ENCODE measurements around the gene LY9.

Gene LY9

DNA sequence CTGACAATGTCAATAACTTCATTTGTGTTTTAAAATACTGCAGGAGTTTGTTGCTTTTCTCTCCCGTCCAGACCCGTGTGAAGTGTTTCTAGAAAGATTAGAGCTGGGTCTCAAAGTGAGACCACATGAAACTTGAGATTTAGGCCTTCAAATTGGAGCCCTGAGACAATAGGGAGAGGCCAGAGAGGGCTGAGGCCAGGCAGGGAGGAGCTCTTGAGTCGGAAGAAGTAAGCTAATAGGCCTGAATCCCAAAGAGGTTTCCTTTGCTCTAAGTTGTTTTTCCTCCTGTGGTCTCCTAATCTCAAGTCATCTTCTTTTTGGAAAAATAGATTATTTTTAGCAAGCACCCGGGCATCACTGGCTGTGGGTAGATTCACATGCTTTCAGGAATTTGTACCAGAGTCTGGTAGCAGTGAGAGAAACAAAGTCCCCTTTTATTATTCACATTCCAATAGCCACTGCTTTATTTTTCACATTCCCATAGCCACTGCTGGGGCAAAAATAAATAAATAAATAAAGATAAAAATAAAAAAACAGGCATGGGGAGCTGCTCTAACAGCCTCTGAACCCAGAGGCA, 41.1 kb downstream of the LY9 start:
- DNase-seq = no peak

DNA sequence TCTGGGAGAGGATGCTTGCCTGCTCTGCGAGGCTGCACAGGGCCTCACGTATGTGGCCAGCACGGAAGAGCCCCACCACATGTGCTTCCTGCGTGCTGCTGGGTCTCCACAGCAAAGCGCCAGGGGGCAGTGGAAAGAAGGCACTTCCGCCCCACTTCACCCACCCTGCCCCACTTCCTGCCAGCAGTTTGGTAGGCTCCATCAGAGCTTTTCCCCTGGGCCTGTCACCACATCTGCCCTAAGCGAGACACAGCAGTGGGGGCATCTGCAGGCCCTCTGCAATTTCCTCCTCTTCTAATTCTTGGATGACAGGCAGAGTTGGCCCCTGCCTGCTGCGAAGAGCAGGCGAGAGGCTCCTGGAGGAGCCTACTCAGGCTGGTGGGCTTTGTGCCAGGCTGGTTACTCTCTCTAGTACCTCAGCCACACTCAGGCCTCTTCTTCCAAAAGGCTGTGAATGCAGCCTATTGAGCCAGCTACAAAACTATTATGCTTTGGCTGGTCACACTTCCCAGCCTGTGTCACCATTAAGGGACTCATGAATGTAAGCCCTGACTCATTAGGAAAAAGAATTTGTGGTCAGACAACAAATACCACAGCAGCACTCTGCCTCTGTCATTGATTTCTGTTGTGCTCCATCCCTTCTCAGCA, 41.7 kb downstream of the LY9 start:
- DNase-seq = no peak

DNA sequence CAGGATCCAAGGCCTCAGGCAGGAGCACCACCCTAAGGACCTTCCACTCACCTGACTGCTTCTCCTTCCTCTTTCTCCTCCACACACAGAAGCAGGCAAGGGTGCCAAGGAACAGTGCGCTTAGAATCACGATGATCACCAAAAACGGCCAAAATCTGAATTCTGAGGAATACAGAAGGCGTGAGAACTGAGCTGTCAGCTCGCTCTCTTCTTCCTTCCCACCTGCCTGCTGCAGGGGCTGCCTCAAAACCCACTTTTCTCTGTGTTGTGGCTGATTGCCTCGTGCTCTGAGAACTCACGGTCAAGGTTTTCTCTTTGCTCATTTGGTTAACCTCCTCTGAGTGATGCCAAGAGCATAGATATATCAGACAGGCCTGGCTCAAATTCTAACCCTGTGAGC, 42.9 kb downstream of the LY9 start:
- DNase-seq = no peak

DNA sequence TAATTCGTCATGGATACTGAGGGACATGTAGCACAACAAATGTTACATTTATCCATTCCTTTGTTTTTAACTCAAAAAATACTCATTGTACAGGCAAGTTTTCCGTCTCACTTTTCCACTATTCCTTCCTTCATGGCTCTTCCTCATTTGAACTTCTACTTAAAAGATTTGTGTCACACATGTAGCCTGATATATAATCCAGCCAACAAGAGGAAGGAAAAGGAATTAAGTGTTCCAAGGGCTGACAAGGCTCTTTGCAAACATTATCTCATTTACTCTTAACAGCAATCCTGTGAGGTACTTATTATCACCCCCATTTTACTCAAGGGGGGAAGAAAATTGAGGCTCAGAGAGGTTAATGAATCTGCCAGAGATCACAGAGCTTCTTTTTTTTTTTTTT, 43.8 kb downstream of the LY9 start:
- DNase-seq = no peak

DNA sequence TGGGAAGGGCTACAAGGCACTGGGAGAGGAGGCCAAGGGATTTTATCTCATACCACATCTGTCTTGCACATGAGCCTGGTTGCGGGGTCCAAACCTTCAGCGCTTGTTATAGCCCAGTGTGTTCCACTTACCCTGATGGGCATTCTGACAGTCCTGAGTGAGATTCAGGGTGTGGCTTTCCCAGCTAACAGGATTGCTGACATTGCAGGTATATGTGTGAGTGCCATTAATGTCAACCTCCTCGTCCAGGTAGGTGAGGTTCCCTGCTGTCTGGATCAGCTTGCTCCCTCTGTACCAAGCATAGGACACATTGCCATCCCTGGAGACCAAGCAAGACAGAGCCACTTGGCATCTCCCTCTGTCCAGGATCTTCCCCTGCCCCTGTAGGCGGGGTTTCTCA, 45.1 kb downstream of the LY9 start:
- no peak for DNase-seq

DNA sequence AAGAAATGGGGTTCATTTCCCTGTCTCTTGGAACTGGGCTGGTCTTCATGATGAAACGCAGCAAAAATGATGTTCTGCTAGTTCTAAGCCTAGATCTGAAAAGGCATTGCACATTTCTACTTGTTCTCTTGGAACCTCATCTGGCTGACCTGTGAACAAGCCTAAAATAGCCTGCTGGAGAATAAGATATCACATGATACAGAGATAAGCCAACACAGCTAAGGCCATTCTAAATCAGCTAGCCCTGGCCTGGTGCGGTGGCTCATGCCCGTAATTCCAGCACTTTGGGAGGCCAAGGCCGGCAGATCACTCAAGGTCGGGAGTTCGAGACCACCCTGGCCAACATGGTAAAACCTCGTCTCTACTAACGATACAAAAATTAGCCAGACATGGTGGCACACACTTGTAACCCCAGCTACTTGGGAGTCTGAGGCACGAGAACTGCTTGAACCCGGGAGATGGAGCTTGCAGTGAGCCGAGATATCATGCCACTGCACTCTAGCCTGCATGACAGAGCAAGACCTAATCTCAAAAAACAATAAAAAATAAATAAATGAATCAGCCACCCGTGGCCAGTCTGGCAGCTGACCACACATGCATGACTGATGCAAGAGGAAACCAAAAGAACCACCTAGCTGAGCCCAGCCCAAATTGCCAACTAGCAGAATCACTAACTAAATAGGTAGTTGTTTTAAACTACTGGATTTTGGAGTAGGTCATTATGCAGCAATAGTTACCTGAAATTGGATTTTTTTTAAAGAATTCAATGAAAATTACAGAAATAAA, 48.7 kb downstream of the LY9 start:
- DNase-seq = no peak

DNA sequence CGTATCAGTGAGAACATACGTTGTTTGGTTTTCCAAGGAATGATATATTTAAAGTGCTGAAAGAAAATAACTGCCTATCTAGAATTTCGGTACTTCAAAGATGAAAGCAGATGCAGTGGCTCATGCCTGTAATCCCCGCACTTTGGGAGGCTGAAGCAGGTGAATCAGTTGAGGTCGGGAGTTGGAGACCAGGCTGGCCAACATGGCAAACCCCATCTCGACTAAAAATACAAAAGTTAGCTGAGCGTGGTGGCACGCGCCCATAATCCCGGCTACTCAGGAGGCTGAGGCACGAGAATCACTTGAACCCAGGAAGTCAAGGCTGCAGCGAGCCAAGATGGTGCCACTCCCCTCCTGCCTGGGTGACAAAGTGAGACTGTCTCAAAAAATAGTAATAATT, 50.3 kb downstream of the LY9 start:
- no peak for DNase-seq

DNA sequence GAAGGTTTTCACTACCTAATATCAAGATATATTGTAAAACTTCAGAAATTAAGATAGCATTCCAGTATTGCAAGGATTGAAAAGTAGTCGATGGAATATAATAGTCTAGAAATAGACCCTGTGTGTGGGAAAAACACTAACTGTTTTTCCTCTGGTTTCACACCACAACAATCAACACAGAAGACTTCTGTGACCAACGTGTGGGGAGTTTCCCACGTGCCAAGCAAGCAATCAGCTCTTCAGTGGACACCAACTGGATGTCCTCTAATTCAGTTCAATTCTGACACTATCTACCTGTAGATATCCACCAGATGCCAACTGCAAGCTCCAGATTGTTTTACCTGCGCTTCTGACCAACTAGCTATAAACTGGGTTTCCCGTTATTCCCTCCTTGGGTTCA, 54.6 kb downstream of the LY9 start:
- DNase-seq = no peak

DNA sequence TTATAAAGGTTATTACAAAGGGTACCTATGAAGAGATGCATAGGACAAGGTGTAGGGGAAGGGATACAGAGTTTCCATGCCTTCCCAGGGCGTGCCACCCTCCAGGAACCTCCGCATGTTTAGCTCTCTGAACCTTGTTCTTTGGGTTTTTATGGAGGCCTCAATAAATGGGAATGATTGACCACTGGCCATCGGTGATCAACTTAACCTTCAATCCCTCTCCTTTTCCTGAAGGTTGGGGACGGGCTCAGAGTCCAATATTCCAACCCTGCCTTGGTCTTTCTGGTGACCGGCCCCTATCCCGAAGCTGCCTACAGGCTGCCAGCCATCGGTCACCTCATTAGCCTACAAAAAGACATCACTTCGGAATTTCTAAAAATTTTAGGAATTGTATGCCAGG, 55.0 kb downstream of the LY9 start:
- DNase-seq = no peak

DNA sequence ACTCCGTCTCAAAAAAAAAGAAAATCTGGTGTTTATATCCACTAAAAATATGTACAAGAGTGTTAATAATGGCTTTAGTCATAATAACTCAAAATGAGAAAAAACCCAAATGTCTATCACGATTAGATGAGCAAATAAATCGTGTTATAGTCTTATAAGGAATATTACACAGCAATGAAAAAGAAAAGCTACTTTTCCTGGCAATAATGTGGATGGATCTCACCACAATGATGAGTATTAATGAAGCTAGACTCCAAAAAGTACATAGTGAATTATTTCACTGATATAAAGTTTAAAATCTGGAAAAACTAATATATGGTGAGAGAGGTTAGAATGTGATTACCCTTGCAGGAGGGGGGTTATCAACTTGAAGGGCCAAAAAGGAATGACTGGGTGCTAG, 57.0 kb downstream of the LY9 start:
- no peak for DNase-seq

DNA sequence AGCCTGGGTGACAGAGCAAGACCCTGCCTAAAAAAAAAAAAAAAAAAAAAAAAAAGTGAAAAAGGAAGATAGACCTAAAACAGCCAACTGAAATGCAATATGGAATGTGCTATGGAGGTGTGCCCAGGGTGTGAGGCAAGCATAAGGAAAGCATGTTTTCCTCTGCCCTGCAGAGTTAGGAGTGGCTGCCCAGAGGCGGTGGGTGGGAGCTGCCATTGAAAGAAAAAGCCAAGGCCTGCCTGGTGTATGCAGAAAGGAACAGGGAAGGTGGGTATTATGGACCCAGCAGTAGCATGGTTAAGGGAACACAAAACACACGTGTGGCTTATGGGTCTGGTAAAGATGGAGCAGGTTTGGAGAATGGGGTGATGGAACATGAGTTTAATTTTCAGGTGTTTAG, 57.8 kb downstream of the LY9 start:
- no peak for DNase-seq

DNA sequence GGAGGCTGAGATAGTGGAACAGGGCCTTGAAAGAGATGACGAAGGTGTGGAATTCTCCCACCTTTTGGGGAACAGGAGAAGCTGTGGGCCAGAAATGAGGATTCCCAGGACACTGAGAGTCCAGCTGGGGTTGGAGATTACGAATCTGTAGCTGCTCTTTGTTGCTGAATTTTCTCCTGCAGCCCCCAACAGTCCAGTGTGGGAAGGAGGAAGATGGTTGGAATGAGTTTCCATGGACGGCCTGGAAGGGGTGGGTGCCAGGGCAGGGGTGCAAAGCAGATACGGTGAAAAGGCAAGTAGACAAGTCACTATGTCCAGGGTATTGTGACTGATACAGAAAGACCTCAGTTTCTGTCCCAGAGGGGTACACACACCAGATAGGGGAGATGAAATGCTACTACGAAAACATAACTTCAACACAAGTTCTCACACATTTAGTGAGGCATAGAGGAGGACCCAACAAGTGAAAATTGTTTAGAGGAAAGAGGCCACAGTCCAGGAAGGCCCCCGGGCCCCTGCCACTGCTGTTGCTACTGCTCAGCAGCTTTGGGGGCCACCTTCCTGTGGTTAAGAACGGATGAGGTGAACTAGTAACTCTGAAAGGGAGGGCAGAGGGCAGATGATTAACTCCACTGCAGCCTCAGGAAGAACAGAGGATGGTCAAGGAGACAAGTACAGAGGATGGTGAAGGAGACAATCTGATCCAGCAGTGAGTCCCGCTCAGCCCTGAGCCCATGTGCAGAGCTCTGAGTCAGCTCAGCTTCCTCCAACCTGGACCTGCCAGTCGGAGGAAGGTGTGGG, 59.4 kb downstream of the LY9 start:
- no peak for DNase-seq

DNA sequence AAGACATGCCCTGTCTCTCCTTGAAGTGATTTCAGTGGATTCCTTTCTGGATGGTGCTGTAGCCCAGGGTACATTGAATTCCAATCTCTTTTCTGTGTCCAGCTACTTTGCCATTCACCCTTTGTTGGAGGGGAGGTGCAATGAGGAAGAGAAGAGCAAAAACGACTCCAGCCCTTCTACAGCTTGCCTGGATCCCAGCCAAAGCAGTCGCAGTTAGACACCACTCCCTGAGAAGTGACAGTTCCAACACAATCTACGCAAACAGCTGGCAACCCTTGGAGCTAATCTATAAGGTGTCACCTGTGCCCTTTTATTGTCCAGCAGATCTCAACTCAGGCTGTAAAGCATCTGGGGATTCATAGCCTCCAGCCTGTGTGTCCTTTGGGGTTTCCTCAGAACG, 62.1 kb downstream of the LY9 start:
- DNase-seq = no peak

DNA sequence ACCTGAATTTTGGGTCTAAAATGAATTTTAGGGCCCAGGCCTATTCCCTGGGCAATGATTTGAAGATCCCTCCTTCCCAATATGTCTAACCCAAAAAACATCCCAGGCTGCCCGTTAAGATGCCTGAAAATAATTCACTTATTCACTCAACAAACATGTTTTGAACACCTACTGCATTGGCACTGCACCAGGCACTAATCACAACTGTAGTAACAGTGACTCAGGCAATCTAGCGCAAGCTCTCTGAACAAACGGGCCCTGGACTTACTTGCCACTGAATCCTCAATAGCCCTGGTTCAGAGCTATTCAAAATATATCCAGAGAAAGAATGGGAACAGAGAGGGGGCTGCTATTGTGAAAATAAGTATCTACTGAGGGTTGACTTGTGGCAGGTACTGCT, 62.5 kb downstream of the LY9 start:
- no peak for DNase-seq

DNA sequence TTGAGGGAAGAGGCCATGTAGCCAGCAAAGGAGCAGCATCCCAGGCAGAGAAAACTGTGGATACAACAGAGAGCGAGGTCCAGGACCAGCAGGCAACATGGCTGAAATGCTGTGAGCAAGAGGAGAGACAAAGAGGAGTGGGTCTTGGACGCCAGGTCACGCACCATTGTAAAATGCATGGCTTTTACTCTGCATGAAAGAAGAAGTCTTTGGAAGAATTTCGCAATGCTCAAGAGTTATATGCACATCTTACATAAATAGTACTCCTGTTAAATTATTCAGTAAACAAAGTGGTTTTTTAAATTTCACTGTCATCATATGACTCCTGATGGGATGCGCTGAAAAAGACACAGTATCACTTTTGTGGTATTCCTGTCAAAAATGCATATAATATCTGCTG, 63.2 kb downstream of the LY9 start:
- DNase-seq = peak; percentile 61 to 76

DNA sequence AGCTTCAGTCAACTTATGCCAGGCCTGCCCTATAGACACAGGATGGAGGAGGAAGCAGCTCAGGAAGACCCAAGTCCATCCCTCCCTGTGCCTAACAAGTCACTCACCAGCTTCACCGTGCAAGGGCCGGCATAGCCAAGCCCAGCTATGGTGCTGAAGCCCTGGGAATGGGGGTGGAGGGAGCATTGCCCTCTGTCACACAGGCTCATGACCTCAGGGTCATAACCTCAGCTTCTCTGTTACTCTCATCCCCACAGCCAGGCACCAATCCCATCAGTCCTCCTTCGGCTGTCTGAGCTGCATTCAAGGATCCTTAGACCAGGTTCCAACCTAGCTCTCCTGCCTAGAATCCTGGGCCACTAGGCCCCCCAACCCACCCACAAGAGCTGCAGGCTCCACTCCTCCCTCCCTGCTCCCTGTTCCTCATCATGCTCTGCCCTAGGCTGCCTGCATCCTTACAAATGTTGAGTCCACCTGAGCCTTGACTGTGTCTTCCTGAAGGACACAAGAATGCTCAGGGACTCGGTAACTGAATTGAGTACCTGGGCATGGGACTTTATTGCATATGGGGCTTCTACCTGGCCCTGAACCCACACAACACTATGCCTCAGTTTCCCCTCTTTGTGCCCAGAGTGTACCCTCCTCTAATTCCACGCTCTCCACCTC, 65.0 kb downstream of the LY9 start:
- DNase-seq = no peak

DNA sequence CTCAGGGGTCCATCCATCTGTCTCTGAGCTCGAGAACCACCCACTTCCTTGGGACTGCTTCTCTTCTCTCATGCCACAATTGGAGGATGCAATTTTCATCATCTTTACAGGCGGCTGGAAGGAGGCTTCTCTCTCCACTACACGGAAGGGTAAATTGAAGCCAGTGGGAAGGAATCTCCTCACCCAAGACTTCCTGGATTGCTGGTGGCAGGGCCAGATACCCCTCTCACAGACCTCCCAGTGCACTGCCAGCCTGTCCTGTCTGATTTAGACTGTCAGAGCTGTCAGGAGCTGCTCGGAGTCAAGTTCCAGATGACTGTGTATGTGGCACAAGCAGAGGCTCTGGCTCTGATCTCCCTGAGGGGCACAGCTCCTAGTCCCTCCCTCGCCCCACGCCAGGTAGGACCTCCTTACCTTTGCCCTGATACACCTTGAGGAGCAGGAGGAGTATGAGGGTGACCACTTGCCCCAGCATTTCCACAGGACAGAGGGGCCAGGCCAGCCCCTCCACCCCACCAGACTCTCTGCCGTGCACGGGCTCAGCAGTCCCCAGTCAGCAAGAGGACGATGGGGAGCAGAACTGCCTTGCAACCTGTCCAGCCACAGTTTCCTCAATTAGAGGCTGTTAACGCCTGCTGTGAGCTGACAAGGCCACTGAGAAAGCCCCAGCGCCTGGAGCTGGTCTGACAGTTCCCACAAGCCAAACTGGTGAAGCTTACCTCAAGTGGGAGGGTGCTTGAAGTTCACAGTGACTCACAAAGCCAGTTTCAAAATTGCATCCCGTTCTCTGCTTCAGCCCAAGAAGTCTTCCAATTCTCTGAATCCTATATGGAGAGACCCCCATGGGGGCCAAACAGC, 66.5 kb downstream of the LY9 start, which contains the start of gene CD244:
TSS of gene CD244 (minus strand) at position 685 of the 858 bp plus-strand sequence. CDS start at position 475, 210 bp downstream.
- peak; percentile 93 to 96 for DNase-seq

DNA sequence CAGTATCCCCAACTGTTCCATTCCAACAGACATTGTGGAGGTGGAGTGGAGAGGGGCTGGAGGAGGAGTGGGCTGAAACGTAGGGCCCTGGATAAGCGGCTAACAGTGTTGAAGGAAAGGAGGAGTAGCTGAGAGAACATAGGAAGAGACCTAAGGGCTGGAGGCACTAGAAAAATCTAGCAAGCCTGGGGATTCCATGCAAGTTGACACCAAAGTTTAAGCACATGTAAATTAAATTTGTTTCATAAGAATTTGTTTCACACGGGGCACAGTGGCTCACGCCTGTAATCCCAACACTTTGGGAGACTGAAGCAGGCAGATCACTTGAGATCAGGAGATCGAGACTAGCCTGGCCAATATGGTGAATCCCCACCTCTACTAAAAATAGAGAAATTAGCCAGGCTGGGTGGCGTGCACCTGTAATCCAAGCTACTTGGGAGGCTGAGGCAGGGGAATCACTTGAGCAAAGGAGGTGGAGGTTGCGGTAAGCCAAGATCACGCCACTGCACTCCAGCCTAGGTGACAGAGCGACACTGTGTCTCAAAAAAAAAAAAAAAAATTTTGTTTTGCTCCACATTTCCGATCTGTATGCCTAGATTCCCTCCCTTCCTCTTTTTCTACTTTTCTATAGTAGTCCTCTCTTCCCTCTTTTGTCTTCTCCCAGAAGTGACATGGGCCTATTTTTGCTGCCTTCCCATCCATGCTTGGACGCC, 67.2 kb downstream of the LY9 start:
- DNase-seq = peak in 1 of 2 donors; percentile 52

DNA sequence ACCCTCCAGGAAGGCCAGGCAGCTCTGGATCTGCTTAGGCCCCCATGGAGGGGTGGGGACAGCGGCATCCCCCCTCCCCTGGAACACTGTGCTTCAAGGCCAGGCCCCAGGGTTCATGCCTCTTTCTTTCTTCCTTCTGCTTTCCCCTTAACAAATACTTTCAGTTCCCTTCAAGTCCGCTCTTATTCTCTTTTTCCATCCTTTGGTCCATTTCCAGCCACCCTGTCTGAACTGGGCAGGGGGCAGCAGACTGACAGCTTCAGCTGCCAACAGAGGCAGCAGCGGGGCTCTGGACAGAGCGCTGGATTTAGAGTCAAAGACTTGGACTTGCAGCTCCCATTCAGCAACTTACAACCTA, 67.8 kb downstream of the LY9 start:
- DNase-seq = peak in 1 of 2 donors; percentile 75

DNA sequence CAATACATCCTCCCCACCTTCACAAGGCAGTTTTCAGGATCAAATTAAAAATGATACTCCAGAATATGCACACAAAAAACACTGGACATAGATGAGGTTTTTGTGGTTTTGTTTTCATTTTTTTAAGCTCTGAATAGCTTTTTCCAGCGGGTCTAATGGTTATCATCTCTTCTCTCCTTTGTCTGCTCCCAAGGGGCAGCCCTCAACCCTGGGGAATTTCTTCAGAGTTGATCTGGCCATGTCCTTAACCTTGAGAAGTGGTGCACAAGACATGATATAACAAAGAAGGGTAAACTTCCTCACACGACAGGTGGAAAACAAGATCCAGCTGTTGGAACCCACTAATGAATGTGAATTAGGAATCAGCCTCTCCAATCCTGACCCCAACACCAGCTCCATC, 68.2 kb downstream of the LY9 start:
- DNase-seq = no peak

DNA sequence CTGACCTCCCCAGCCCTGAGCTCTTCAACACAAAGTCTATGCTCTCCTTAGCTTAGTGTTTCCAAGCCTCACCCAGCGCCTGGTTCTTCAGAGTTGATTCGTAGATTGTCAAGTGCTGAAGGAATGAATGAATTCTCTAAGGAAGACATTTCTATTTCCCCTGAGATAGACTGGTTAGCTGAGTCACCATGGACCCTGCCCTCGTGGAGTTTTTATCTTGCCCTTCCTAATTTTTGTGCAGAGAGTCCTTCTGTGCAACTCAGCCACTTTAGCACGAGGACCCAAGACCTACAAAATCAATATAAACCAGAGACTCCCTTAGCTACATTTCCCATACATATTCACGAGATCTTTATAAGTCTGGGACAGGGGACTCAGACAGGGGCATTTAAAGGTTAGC, 69.4 kb downstream of the LY9 start:
- no peak for DNase-seq
